Pulmonary artery endothelial cell (primary cell): Measurements from ENCODE around the gene CA10. TPM values are rescaled to one million over a fixed set of nuclear protein-coding genes. Genes with fewer than 3 reads are reported as not detected.

Experiments
- DNase-seq: peaks from one replicate; pipeline ENCODE4 v3.0.0-alpha.2; 2011; ENCODE audit warnings: low read depth, low spot score
- total RNA-seq: library from RNA; depleted of rRNA; stranded (reverse); fragments of >200 nt; gene quantifications from 2 replicates; pipeline ENCODE4 v1.2.3, GENCODE V29; 2014

The CA10 gene
- total RNA-seq, 1 donor from 2014 or later: not detected

DNA sequence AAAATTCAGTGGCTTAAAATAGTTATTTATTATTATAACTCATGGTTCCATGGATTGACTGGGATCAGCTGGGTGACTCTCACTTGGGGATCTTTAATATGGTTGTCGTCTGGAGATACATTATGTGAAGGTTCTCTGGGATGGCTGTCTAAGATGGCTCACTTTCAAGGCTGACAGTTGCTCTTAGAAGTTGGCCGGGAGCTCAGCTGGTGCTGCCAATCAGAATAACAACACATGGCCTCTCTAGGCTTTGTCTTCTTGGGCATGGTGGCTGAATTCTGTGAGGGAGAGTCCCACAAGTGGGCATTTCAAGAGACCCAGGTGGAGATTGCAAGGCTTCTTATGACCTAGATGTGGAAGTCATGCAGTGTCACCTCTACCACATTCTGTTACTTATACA, 269.7 kb downstream of the CA10 start:
- no peak for DNase-seq

DNA sequence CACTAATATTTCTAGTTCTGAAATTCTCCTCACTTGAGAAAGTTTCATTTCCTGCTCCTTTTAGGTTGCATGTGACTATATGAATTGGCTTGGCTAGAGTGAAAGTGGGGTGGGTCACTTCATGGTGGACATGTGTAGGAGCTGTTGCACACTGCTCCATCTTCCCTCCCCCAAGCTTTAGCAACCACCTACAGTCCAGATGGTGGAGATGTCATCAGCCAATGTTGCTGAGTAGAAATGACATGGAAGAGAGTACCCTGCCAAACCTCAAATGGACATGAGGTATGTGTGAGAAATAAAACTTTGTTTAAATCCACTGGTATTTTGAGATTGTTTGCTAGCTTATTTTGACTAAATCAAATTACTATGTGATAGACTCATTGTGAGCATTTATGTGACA, 281.5 kb downstream of the CA10 start:
- no peak for DNase-seq

DNA sequence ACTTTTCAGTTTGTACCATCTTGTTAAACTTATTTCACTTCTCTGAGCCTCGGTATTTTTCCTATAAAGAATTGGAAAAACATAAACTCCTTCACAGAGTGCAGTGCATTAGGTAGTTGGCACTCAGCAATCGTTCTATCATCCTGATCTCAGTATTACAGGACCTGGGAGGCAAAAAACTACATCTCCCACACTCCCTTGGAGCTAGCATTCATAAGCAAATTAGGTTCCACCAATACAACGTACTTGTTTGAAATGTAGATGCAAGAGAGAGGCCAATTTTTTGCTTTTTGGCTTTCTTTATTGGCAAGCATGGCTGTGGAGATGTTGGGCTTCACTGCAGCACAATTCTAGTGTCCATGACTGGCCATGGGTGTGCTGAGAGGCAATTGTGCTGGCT, 285.2 kb downstream of the CA10 start:
- DNase-seq: no peak

DNA sequence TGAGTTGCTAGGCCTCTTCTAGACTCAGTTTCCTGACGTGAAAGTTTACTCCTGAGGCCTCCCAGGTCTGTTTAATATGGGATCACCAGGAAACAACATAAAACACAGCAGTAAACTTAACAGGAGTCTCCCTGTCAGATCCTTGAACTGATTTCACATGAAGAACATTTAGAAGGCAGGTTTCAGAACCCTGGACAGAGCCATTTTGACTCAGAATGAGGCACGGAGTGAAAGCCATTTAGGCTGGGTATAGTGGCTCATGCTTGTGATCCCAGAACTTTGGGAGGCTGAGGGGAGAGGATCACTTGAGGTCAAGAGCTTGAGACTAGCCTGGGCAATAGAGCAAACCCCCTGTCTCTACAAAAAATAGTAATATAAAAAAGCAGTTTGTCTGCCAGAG, 289.1 kb downstream of the CA10 start:
- no peak for DNase-seq

DNA sequence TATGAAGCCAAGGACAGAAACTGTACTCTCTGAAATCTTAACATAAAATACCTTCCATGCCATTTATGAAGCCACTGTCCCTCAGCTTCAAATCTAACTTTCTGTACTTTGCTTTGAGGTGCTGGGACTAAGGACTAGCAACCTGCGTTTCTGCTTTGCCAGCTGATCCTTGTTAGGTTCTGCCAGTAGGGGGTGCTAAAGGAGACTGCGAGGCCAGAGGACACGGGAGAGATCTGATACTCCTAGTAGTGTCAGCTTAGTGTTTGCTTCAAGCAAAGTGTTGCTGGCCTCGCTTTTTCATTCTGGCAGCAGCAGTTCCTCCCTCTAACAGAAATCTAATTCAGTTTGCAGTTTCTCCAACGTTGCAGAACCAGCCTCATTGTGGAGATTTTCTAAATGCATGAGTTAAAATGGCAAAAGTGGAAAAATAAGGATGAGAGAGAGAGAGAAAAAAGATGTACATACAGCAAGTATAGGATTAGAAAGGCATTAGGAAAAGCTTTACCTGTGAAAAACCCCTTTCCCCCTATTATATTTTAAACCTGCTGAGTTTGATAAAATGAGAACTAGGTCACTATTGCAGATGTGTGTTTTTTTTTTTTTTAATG, 297.5 kb downstream of the CA10 start:
- no peak for DNase-seq

DNA sequence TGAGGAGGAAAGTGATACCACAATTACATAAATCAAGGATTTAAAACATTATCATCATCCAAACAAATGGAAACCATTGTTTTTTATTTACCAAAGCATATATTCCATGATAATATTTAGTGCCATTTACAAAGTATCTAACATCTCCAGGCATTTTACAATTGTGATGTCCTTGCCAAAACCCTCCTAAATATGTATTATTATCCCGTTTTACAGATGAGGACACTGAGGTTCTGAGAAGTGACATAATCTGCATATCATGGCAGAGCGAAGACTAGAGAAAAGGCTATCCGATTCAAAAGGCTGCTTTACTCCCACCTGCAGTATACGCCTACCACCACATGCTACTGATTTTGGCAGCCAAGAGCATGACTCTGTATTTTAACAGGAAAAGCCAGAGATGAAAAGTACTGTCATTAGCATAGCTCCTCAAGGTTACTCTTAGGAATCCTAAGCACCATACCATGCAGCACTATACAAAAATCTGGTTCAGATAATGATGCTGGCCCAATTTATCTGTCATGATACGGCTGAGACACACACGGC, 301.4 kb downstream of the CA10 start:
- DNase-seq: no peak

DNA sequence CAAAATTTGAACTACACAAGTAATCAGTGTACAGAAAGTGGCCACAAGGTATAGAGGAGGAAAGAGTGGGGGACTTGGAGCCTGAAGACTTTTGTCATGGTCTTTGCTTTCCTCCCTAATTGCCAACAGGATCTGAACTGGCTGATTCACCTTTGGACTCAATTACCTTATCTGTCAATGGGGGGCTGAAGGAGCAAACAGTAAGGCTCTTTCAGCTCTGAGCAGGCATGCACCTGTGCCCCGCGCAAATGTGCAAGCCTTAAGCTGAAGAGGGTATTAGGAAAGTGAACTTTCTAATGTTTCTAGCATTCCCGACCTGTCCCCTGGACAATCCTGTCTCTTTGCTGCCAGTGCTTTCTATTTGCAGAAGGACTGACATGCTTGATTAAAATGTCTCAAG, 302.7 kb downstream of the CA10 start:
- no peak for DNase-seq

DNA sequence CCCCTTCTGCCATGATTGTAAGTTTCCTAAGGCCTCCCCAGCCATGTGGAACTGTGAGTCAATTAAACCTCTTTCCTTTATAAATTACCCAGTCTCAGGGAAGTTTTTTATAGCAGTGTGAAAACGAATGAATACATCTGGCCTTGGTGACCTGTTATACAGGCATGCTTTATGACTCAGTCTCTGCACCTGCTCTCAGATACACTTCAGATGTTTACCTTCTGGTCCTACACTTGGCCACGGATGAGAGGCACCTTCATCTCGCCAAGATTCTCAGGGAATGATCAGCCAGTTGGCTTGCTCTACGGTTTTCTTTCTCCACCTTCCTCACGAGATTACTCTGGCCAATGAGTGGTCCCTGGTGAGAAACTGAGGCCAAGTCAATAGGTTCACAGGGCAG, 304.7 kb downstream of the CA10 start:
- DNase-seq: no peak

DNA sequence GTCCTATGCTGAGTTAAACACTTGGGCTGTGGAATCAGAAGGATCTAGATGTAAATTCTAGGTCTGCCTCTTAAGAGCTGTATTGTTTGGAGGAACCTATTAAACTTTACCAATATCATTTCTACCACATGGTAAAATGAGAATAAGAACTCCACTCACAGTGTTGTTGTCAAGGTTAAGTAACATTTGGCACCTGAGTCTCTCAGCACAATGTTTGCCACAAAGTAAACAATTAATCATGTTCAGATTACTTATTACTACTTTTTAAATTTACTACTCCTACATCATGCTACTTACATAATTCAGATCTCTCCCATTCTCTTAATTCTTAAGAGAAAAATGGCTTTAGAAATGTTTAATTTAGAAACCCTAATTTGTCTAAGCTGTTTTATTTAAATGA, 305.9 kb downstream of the CA10 start:
- DNase-seq: no peak

DNA sequence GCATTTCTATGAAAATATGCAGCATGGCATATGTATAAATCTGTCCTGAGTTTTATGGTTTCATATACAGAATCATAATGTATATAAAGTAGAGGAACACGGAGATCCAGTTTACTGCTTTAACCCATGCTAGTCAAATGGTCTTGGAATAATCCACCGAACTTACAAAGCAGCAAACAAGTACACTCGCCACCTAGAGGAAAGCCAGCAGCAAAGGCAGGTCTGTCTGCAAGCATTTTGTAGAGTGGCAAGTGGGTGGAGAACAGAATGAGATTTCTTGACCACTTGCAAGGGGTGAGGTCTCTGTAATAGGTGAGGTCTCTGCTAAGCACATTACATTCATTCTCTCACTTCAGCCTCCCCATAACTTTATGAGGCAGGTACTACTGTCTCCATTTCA, 308.3 kb downstream of the CA10 start:
- DNase-seq: no peak

DNA sequence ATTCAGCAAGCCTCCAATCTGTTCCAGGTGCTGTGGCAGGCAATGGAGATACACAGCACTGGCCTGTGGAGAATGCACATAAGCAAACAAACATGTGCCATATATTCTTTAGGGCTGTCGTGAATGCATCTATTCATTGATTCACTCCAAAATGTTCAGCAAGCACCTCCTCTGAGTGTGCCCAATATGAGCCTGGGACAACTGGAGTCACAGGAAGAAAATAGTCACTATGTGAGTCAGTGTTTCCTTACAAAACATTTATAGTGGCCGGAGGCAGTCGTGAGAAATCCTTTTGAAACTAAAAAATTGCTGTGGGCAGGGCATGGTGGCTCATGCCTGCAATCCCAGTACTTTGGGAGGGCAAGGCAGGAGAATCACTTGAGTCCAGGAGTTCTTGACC, 310.1 kb downstream of the CA10 start:
- DNase-seq: no peak

DNA sequence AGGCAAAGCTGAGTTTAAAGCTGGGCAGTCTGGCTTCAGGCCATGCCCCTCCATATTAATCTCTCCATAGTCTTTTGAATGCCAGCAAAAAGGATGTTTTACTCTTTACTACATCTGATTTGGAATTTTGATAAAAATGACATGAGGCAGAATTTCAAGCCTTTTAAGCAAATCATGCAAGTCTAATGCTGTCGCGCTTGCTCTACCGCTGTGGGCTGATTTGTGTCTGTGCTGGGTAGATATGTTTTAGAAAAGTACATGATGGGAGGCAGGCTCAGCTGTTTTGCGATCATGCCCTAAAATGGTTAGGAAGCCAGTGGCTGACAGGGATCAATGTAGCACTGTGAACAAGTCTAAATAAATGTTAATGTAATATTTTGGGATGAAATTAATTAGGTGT, 311.9 kb downstream of the CA10 start:
- no peak for DNase-seq

DNA sequence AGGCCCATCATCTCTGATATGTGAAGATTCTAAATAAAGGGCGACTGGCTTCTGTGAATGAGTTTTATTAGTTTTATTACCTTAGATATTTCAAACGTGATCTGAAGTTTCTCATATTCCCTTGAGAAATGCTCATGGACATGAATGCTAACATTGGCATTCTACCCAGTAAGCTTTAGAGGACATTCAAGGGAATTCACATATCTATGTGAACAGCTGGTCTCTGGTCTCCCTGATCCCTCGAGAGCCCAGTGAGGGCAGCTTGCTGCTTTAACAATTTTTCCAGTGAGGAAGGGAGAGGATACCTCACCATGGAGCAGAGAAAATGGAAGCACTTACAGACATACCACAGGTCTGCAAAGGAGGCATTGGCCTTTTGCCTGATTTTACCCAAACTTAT, 312.7 kb downstream of the CA10 start:
- no peak for DNase-seq

DNA sequence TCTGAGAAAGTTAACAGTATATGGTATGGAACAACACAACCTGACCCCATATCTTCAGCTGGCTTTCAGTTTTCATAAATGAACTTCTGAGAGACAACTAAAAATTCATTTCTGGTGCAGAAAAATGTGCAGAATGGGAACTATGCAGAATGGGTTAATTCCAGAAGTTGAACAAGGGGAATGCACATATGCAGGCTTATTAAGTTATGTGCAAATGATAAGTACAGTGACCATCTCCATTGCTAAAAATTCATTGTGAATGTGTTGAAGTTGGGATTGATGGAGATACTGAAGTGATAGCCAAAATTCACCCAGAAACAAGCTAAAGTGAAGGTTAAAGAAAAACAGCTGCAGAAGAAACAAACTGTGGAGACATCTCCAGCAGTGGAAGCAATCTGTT, 315.8 kb downstream of the CA10 start:
- DNase-seq: no peak

DNA sequence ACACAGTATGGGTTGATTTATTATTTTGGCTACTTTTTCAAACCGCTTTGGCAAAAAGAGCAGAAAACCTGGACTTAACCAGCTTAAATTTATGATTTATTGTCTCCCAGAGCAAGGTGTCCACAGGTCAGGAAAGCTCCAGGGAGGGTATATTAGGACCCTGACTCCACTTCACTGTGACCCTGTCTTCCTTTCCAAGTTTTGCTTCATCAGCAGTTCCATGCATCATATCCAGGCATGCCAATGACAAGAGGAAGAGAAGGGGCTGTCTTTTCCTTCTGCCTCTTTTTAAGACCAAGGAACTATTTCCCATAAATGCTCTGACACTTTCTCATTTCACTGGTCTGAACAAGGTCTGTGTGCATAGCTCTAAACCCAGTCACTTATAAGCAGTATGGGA, 316.8 kb downstream of the CA10 start:
- no peak for DNase-seq

DNA sequence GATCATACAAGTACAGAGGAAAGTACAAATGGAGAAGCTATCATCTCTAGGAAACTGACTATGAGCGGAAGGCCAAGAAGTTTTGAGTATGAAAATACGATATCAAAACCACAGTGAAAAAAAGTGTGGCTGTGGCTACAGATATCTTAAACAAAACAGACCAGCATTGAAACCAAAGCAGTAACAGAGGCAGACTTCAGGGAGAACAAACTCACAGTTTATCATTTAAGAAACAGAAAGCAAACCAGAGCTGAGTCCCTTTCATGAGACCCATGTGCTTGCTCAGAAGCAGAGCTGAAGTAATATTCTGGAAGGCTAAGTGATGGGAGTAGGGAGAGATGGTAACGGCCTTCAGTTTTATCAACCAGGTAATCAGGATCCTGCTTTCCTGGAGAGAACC, 317.8 kb downstream of the CA10 start:
- no peak for DNase-seq

DNA sequence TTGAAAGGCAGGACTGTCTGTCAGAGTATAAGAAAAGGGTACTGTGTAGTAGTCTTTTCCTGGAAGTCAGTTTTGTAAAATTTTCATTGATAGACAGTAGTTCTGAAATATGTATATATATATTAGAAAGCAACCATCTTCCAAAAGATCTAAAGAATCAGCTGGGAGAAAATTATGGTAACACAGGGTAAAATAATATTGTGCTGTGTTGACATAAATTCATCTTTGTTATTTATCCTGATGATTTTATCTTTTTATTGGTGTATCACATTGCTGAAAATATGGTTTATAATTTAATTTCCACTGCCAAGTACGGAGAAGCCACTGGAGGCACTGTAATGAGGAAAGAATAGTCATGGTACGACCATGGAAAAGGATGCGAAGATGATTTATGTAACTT, 324.9 kb downstream of the CA10 start:
- DNase-seq: no peak

DNA sequence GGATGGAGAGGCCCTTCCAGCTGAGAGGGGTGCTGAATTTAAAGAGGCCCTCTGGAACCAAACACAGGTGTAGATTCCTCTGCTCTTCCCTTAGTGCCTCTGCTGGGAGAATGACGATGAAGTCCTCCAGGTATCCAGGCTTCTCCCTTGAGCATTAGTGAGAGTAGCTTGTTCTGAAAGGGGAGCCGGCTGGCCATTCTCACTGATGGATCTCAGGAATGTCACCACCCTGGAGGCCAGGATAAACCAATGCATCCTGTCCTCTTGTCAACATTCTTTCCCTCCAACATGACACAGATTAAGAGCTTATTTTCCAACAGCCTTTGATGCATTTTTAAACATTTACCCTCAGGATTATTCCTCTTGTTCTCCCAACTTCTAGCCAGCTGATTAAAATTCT, 325.5 kb downstream of the CA10 start:
- DNase-seq: no peak

DNA sequence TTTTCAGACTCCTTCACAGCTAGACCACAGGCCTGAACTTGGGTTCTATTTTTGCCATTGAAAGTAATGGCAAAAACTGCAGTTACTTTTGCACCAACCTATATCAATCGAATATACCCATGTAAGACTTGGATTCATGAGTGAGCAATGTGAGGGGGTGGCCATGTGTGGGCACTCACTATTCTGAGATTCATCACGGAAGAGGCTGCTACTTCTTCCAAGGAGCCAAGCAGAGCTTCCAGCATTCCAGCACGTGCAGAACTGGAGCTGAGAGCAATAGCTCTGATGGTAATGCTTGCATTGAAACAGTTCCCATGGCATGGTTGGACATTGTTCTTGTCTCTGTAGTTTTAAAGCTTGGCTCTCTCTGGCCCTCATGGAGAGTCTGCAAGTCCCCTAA, 327.6 kb downstream of the CA10 start:
- DNase-seq: no peak

DNA sequence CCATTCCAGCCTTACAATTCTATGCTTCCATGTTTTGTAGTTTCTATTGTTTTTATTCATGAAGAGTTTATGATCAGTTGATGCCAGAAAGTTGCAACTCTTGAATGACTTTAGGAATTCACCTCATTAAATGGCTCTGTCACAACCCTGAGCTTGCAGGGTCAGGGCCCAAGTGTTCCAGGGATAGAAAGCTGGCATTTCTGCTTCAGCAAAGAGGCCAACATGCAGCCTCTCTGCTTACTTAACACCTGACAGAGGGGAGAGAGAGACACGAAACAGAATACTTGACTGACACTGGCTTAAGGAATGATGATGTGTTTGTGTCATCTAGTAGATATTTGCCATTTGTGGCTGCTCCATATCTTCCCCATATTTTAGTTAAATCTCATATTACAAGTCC, 328.1 kb downstream of the CA10 start:
- DNase-seq: no peak

DNA sequence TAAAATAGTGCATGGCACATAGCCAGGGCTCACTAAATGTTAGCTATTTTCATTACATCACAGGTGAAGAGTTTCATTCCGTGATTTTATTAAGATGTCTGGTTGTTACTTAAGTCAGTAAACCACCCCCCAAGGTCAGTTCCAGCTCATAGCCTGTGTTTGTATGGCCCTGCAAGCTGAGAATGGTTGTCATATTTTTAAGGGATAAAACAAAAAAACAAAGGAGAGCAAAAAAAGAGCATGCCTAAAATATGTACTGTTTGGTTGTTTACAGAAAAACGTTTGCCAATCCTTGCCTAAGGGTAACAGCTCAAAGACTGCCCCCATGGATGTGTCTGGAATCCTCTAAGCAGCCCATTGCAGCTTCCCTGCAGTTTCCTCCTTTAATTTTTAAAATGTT, 329.6 kb downstream of the CA10 start:
- DNase-seq: no peak

DNA sequence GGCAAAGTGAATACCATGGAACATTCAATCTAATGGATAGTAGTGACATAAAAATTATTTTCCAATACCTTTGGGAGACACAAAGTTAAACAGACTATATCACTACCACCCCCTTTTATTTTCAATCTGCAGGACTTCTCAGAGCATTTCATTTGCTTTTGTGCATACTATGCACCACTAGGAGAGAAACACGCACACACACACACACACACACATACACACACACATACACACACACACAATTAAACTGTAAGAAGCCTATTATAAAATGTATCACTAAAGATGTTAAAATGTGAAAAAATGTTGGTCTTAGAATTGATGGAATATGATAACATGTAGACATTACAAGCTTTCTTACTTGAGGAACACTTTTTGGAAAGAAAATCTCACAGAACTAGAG, 331.4 kb downstream of the CA10 start:
- no peak for DNase-seq

DNA sequence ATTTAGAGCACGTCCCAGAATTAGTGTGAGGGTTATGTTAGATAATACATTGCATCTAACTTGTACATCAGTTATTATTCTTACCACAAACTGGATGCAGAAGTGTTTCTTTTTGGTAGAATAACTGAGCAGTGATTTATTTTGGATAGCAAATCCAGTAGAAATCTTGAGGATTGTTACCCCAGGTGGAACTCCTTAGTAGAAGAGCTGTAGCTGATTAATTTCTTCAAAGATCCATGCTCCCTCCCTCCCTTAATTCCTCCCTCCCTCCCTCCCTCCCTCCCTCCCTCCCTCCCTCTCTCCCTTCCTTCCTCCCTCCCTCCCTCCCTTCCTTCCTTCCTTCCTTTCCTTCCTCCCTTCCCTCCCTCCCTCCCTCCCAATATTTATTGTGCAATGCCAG, 337.7 kb downstream of the CA10 start:
- DNase-seq: no peak

DNA sequence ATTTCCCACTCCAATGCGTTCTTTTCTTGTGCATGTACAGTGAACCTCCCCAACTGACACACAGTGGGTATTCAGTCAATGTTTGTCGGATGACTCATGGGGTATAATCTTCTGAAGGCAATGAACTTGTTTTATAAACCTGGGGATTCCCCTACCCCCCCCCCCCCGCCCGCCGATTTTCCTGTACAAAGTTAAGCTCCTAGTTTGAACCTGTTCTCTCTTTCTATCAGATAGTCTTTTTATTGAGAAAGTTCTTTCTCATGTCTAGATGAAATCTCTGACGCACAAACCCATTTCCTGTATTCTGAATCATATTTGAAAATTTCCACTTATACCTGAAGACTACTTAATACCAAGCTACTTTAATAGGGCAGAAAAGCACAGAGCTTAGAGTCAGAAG, 338.3 kb downstream of the CA10 start:
- DNase-seq: no peak
